PC-3 (cell line): ENCODE measurements around the gene SP140L.
"Not testable (repeated sequence)": the region's sequence is repeated elsewhere in the genome, so short reads cannot be mapped to it uniquely, and the experiment has no call there.

Source experiments
- EZH2 ChIP-seq: fragments of 300-600 bp; sonication (generic); IDR thresholded peaks from one replicate; pipeline ENCODE4 v1.6.1; 2017; ENCODE audit warnings: antibody characterized with exemption, mild to moderate bottlenecking, low read length; ENCODE audit not compliant: unreplicated experiment
- EZH2phosphoT487 ChIP-seq: fragments of 300-600 bp; sonication (generic); IDR thresholded peaks from 2 replicates; pipeline ENCODE4 v1.6.1; 2018; ENCODE audit warnings: mild to moderate bottlenecking, antibody characterized with exemption, low read length, borderline replicate concordance
- TF ChIP-seq, protein P1 (sequence below): fragments of 300-600 bp; sonication (generic); conservative IDR thresholded peaks from 2 replicates; pipeline ENCODE4 v1.5.1; 2017; ENCODE audit warnings: antibody characterized with exemption, low read depth, mild to moderate bottlenecking, low read length

DNA sequence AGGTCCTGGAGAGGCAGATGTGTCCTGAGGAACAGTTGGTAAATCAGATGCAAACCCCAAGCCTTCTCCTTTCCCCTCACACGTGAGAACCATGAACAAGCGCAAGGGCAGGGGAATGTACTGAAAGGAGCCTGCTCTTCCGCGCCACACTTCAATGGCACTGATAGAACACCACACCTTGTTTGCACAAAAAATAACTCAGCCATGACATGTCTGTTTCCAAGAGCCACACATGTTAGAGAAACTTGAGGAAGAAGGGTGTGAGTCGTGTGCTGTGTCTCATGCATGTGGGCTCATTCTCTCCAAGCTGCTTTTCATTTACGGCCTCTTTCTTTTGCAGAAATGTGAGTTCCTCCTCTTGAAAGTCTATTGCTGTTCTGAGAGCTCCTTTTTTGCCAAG, 74.0 kb downstream of the SP140L start:
- TF ChIP-seq, protein P1, sequence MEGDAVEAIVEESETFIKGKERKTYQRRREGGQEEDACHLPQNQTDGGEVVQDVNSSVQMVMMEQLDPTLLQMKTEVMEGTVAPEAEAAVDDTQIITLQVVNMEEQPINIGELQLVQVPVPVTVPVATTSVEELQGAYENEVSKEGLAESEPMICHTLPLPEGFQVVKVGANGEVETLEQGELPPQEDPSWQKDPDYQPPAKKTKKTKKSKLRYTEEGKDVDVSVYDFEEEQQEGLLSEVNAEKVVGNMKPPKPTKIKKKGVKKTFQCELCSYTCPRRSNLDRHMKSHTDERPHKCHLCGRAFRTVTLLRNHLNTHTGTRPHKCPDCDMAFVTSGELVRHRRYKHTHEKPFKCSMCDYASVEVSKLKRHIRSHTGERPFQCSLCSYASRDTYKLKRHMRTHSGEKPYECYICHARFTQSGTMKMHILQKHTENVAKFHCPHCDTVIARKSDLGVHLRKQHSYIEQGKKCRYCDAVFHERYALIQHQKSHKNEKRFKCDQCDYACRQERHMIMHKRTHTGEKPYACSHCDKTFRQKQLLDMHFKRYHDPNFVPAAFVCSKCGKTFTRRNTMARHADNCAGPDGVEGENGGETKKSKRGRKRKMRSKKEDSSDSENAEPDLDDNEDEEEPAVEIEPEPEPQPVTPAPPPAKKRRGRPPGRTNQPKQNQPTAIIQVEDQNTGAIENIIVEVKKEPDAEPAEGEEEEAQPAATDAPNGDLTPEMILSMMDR = not testable (repeated sequence)
- not testable (repeated sequence) for TF ChIP-seq EZH2, EZH2phosphoT487
